GM20431 (cell line): ENCODE data around the gene MTARC2.

Experiments
- in situ Hi-C: fragments of 300-500 bp; cut with MseI, MboI; formaldehyde crosslinking; loops from one replicate; pipeline ENCODE4 v1.15.0; 2020; ENCODE audit warnings: low sequenced_read_pairs; ENCODE audit not compliant: unreplicated experiment

Gene MTARC2

DNA sequence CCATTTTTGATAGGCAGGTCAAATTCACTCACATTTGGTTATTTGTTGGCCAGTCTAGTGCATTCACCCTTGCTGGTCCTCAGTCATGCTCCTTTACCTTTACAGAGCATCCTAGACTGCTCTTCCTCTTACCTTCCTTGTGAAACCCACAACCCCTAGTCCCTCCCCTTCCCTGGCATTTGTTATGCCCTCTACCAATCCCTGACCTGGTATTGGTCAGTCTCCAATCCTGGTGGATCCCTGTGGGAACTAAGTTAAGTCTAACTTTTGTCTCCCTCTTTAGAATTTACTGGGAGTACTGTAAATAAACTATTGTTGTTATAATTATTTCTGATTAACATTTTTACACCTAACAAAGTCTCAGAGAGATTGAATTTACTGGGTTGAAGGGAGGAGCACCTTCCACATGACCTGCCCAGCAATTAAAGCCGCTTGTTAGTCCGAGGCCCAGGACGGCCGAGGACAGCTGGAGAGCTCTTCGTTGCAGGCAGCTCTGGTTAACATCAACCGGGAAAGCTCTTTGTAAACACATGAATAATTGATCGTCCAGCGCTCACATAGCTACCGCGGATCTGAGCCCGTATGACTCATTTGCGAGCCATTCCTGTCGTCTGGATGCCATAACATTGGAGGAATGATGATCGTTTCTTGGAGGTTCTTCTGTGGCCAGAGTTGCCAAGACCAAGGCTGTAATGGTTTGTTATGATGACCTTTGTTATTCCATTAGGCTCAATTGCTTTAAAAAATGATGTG lies 70.5 kb downstream of the MTARC2 start:
- in situ Hi-C loops, result no loop called here

DNA sequence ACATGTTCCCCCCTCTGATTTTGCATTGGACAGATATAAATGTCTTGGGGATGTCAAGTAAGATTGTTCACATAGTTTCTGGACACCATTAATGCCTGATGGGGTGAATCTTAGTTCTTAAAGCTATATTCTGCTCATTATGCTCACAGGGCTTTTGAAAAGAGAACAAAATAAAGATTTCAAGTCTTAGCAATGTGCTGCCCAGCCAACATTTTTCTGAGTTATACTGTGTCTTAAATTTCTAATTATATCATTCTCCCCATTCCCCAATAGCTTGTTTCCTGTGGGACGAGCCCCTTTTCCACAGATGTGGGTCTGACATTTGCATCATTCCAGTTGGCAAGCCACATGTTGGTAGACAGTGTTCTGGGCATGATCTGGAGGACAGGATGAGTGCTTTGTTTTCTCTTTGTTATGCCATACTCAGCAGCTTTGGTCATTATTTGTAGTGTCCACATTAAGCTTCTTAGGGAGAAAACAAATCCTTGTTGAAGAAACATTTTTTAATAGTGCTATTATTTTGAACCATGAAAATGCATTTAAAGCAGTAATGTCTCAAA lies 71.4 kb downstream of the MTARC2 start:
- in situ Hi-C loops, result no loop called here

DNA sequence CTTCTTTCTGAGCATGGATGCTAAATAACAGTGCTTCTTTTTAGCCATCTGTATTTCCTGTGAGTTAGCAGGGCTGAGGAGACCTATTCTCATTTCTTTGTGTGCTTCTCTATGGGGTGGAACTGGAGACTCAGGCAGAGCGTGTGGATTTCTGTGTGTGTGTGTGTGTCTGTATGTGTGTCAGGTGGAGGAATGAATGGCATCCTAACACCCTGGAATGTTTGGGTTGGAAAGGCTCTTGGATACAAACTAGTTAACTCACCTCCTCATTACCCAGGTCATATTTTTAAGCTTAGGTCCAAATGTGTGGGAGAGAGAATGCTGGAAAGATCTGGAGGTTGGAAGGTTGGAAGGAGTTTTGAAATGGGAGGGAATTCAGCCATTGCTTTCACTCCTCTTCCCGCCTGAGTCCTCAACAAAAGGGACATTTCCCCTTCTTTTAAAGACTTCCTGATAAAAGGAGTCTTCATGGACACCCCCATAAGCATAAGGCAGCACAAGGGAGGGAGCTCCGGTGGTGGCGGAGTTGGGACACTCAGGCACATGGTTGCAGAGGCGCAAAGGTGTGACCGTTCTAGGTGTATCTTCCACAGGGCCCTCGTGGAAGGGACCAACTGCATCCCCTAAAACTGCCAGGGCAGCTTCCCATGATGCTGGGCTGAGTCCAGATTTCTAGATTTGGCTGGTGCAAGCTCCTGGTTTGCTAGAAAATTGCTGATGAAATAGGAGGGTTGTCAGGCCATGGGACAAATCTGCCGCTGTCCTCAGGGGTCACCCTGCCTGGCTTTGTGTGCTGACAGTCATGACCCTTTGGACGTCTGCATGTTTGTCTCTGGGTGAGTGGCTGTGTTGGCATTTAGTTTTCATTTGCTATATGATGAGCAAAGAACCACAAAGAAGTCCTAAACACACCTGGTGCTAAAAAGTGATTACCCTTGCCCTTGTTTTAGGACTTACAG lies 76.2 kb downstream of the MTARC2 start:
- in situ Hi-C loops, result no loop called here

DNA sequence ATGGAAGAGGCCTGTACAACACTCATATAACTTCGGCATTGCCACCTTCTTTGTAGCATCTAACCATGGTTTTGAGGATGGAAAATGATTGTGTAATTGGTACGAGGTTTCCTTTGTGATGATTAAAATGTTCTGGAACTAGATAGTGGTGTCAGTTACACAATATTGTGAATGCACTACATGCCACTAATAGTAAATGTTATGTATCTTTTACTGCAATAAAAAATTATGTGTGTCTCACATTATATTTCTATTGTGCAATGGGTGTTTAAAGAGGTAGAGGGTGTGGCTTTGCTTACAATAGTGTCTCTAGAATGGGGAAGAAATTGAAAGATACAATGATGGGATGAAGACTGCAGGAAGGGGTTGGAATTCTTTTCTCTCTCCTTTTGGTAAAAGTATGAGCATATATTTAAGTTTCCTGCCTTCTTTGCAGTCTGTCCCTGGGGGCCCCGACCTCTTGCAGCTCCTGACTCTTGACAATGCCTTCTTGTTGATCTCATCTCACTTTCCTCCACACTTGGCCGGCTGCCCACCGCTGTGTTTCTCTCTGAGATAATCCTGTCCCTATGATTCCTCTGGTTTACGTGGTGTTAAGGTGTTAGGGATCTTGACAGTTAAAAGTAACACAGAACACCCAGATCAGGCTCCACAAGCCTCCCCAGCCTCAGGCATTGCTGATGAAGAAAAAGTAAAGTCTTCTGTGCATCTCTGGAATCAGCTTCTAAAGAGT lies 77.9 kb downstream of the MTARC2 start:
- in situ Hi-C loops, result no loop called here

DNA sequence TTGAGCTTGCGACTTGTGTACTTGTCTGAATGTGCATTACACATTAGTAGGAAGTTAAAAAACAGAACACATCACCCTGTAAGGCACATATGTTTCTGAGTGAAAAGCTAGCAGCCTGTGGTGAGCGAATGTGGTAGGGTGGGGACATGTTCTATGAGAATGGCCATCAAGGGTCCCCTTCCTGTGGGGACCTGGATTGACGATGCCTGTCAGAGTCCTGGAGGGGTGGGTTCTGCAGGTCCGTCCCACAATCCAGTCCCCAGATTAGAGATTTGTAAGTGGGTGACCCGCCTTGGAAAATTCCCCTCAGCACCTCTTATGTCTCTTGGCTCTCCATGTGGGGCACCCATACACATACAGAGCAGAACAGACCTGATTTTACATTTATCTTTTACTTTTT lies 78.6 kb downstream of the MTARC2 start:
- in situ Hi-C loops, result no loop called here

DNA sequence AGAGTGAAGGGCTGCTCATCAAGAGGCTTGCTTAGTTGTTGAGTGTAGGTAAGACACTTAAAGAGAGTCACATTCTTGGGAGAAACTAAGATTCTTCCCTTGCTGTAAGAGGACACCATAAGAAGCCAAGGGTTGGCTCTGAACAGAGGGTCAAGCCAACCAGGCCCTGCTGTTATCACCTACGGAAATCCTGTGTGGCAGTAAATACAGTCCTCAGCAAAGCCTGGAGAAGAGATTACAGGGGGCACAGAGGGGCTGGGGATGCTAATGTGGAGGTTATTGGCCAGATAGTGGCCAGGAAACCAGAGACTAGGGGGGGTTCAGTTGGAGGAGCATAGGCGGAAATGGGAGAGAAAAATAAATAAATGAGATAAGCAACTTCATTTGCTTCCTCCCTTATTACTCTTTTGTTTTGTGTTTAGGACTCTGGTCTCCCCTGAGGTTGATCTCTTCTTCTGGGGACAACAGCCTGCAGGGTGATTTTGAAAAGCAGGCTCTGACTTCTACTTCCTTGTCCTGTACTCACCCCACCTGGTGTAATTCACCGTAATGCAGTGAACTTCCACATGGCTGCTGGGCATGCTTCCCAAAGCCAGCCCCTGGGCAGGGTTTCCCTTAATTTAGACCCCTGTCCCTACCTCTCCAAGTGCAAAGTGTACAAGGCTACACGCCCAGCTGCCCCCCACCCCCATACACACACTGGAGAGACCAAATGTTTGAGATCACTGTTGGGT lies 79.5 kb downstream of the MTARC2 start:
- in situ Hi-C loops, result no loop called here

DNA sequence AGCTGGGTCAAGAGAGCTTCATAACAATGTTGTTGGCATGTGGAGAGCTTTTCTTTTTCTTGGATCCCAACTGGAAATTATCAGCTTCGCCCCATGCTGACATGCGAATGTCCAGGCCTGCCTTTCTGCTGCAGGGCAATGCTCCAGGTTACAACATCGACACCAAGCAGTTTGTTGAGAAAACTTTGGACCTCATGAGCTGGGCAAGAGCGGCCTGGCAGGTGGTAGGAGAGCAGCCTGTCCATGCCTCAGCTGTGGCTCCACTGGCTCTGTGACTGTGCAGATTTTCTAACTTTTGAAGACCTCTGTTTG lies 80.0 kb downstream of the MTARC2 start:
- in situ Hi-C loops, result no loop called here

DNA sequence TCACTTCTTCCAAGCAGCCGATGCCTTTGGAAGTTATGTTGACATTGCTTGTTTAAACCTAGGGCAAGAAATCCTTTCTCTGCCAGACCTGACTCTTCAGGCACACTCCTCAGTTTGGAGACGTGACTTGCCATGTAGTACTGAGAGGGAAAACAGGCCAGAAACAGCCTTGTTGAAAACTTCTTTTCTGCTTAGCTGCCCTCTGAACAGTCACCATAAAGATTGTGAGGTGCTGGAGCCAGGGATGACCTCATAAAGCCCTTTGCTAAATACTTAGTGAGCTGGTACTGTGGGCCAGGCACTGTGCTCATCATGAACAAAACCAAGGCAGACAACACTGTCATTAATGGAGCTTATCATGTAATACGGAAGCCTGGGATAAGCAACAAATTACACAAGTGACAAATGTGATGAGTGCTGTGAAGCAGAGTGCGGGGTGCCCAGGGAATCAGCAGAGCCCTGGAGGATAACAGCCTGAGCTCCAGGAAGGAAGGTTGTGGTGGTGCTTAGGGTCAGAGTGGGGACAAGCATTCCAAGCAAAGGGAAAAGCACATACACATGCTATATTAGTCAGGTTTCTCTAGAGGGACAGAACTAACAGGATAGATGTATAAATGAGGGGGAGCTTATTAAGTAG lies 80.9 kb downstream of the MTARC2 start:
- in situ Hi-C loops, result no loop called here

DNA sequence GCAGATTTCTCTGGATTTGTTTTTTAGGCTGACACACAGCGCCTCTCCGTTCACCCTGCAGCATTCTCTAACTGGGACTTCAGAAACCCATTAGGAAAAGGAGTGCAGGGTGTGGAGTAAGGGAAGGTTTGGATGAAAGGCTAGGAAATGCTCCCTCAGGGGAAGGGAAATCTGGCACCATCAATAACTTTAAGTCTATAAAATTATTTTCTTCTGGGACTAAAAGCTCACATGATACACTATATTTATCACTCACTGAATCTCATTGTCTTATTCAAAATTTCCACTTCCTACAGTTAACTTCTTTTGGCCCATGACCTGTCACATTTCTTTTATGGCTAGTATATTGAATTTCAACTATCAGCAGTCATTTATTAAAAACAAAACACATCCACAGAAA lies 85.3 kb downstream of the MTARC2 start:
- in situ Hi-C loops, result no loop called here
